ENCODE data around the gene MTMR12.

MTMR12 gene

GRCh38 chr5:32197032-32197431 is 115.7 kb downstream of the MTMR12 start:
- DNase-seq (ENCODE audit: low spot score) = no peak

DNA sequence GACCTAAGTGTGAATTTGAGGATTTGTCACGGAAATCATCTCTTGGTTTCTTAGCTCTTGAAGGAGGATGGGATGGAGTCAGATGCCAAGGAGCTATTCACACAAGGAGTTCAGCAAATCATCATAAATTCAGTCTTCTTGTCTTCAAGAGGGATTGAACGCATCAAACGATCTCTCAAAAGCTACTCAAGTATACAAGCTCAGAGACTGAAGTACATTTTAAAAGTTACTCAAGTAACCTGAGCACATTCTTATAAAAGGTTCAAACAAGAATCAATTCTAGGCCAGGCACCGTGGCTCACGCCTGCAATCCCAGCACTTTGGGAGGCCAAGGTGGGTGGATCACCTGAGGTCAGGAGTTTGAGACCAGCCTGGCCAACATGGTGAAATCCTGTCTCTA is 117.5 kb downstream of the MTMR12 start:
- no peak for DNase-seq (ENCODE audit: low spot score)

DNA sequence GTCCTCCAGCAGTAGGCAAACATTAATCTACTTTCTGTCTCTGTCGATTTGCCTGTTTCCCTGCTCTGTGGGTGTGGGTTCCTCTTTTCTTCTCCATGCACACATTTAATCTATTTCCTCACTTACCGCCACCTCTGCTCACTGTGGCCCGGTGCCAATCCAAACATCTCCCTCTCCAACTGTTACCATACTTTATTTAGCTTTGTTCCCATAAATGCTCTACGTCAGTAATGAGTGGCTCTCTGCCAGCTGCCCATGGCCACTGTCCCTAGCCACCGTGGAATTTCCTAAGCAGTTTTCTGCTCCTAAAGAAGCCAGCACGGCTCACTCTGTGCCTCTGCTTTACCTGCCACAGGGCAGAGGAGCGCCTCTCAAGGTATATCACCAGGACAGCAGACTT is 119.1 kb downstream of the MTMR12 start:
- DNase-seq (ENCODE audit: low spot score) = no peak

DNA sequence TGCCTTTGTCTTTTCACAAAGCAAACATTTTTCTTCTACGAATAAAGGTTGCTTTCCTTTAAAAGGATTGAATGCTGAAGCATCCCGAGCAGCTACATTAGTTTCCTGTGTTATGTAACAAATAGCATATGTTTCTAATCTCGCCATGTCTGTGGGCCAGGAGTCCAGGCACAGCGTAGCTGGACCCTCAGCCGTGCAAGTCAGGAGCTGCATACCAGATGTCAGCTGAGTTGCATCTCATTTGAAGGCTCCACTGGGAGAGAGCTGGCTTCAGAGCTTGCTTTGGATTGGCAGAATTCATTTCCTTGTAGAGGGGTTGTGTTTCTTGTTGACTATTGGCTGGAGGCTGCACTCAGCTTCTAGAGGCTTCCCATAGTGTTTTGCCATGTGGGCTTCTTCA is 122.6 kb downstream of the MTMR12 start:
- peak; percentile 78 for DNase-seq (ENCODE audit: low spot score)

DNA sequence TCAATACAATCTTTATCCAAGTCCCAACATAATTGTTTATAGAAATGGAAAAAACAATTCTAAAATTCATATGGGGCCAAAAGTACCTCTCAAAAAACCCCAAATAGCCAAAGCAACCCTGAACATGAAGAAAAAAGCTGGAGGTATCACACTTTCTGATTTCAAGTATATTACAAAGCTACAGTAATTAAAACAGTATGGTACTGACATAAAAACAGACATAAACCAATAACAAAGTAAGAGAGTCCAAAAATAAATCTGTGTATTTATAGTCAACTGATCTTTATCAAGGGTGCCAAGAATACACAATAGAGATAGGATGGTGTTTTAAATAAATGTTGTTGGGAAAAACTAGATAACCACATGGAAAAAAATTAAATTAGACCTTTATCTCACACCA is 125.1 kb downstream of the MTMR12 start:
- DNase-seq (ENCODE audit: low spot score) = no peak

DNA sequence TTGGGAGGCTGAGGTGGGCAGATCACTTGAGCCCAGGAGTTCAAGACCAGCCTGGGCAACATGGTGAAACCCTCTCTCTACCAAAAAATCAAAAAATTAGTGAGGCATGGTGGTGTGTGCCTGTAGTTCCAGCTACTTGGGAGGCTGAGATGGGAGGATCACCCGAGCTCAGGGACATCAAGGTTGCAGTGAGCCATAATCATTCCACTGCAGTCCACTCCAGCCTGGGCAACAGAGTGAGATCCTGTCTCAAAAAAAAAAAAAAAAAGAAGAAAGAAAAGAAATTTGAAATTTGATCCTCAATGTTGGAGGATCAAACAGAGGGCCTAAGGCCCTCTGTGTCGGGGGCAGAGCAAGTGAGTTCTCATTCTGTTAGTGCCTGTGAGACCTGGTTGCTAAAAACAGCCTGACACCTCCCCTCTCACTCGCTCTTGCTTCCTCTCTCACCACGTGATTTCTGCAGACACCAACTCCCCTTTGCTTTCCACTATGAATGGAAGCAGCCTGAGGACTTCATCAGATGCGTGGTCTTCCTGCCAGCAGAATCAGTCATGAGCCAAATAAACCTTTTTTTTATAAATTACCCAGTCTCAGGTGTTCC is 130.2 kb downstream of the MTMR12 start:
- no peak for DNase-seq (ENCODE audit: low spot score)

All from left forelimb (tissue), 1 donor.